ENCODE measurements around the gene IL1RL2.

IL1RL2 gene

GRCh38 chr2:102250278-102250821 is 63.5 kb downstream of the IL1RL2 start:
- TF ChIP-seq GATA1 (IDR thresholded peaks at IDR 0.05; ENCODE audit: low read depth, low read length): no peak
- DNase-seq: no peak

- DNase-seq: peak; percentile 66 to 79
- TF ChIP-seq POLR2A (IDR thresholded peaks at IDR 0.05; ENCODE audit: low read length): no peak
- TF ChIP-seq GATA1 (IDR thresholded peaks at IDR 0.05; ENCODE audit: low read depth, low read length): no peak
Observed at GRCh38 chr2:102251042-102251848, 64.4 kb downstream of the IL1RL2 start.

- DNase-seq: no peak
- TF ChIP-seq POLR2A (IDR thresholded peaks at IDR 0.05; ENCODE audit: low read length): no peak
- no peak for TF ChIP-seq GATA1 (IDR thresholded peaks at IDR 0.05; ENCODE audit: low read depth, low read length)
Observed at GRCh38 chr2:102251849-102252203, 65.0 kb downstream of the IL1RL2 start.

- no peak for TF ChIP-seq GATA1 (IDR thresholded peaks at IDR 0.05; ENCODE audit: low read depth, low read length)
- TF ChIP-seq POLR2A (IDR thresholded peaks at IDR 0.05; ENCODE audit: low read length): no peak
- no peak for DNase-seq
Observed at GRCh38 chr2:102252236-102252635, 65.4 kb downstream of the IL1RL2 start.

- no peak for TF ChIP-seq POLR2A (IDR thresholded peaks at IDR 0.05; ENCODE audit: low read length)
- TF ChIP-seq GATA1 (IDR thresholded peaks at IDR 0.05; ENCODE audit: low read depth, low read length): no peak
Observed at GRCh38 chr2:102253140-102253752, 66.4 kb downstream of the IL1RL2 start.

GRCh38 chr2:102253753-102254150 is 66.9 kb downstream of the IL1RL2 start:
- TF ChIP-seq POLR2A (IDR thresholded peaks at IDR 0.05; ENCODE audit: low read length) (no peak), GATA1 (IDR thresholded peaks at IDR 0.05; ENCODE audit: low read depth, low read length) (no peak)
- no peak for DNase-seq

More at GRCh38 chr2:102253140-102253752, 66.4 kb downstream of the IL1RL2 start:
- DNase-seq: no peak

- TF ChIP-seq GATA1 (IDR thresholded peaks at IDR 0.05; ENCODE audit: low read depth, low read length) (no peak), POLR2A (IDR thresholded peaks at IDR 0.05; ENCODE audit: low read length) (no peak)
- peak; percentile 7 to 29 for DNase-seq
Observed at GRCh38 chr2:102256276-102256675, 69.5 kb downstream of the IL1RL2 start.

GRCh38 chr2:102256874-102257462 is 70.1 kb downstream of the IL1RL2 start:
- TF ChIP-seq POLR2A (IDR thresholded peaks at IDR 0.05; ENCODE audit: low read length) (no peak), GATA1 (IDR thresholded peaks at IDR 0.05; ENCODE audit: low read depth, low read length) (no peak)
- no peak for DNase-seq

GRCh38 chr2:102258025-102258385 is 71.2 kb downstream of the IL1RL2 start:
- no peak for DNase-seq
- TF ChIP-seq GATA1 (IDR thresholded peaks at IDR 0.05; ENCODE audit: low read depth, low read length) (no peak), POLR2A (IDR thresholded peaks at IDR 0.05; ENCODE audit: low read length) (no peak)

GRCh38 chr2:102258386-102259074 is 71.7 kb downstream of the IL1RL2 start:
- peak in 1 of 2 experiments; percentile 36 for DNase-seq
- no peak for TF ChIP-seq GATA1 (IDR thresholded peaks at IDR 0.05; ENCODE audit: low read depth, low read length)
- TF ChIP-seq POLR2A (IDR thresholded peaks at IDR 0.05; ENCODE audit: low read length): no peak

- TF ChIP-seq GATA1 (IDR thresholded peaks at IDR 0.05; ENCODE audit: low read depth, low read length) (no peak), POLR2A (IDR thresholded peaks at IDR 0.05; ENCODE audit: low read length) (no peak)
- no peak for DNase-seq
Observed at GRCh38 chr2:102261467-102262135, 74.8 kb downstream of the IL1RL2 start.

- no peak for TF ChIP-seq POLR2A (IDR thresholded peaks at IDR 0.05; ENCODE audit: low read length)
- no peak for TF ChIP-seq GATA1 (IDR thresholded peaks at IDR 0.05; ENCODE audit: low read depth, low read length)
- no peak for DNase-seq
Observed at GRCh38 chr2:102262216-102263129, 75.7 kb downstream of the IL1RL2 start.
